ENCODE measurements around the gene FUT1. TPM values are rescaled to one million over a fixed set of nuclear protein-coding genes. Genes with fewer than 3 reads are reported as not detected.

The FUT1 gene
- total and polyA plus RNA-seq, 10 of the 15 experiments (the other 5 are each of a cell fraction or from before 2014, with no cell fraction given), result 0.01 TPM; not detected in 9

DNA sequence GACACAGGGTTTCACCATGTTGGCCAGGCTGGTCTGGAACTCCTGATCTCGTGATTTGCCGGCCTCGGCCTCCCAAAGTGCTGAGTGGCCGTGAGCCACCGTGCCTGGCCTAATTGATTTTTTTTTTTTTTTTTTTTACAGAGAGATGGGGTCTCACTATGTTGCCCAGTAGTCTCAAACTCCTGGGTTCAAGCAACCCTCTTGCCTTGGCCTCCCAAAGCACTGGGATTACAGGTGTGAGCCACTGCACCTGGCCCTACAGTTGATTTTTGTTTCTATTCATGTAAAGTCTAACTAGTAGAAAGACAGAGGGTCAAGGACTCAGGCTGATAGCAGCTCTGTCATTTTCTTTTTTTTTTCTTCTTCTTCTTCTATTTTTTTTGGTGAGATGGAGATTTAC, 24.7 kb upstream of the FUT1 start:
- SMC1A ChIA-PET (ENCODE audit: uncharacterized antibody, unreplicated experiment), result no interaction called here
- Histone ChIP-seq H3K9me3 (replicated peaks; ENCODE audit: control insufficient read depth, insufficient read depth, low read length) (no peaks in the 10 kb centered on the region), H3K4me2 (ENCODE audit: control insufficient read depth, insufficient read depth) (no peak overlapping the region), H2AFZ (ENCODE audit: control insufficient read depth, low read depth, low read length) (no peak overlapping the region), H3K36me3 (ENCODE audit: control insufficient read depth in 2 of 2, insufficient read depth in 2 of 2, low read length in 1 of 2) (no peaks in the 10 kb centered on the region), H3K27me3 (replicated peaks in 1 of 2; ENCODE audit: control insufficient read depth in 2 of 2, insufficient read depth in 2 of 2, low read length in 1 of 2) (no peaks in the 10 kb centered on the region; a peak in 1 of 4 replicates), H3K4me3 (no peak overlapping the region), H3K9ac (ENCODE audit: control insufficient read depth, insufficient read depth, low read length) (no peak overlapping the region), H3K27ac (ENCODE audit: control insufficient read depth, insufficient read depth) (no peak overlapping the region), H4K20me1 (ENCODE audit: control insufficient read depth, insufficient read depth) (no peaks in the 10 kb centered on the region), H3K79me2 (ENCODE audit: control insufficient read depth, insufficient read depth, low read length) (no peaks in the 10 kb centered on the region), H3K4me1 (ENCODE audit: control insufficient read depth, insufficient read depth, low read length) (peaks cover 3% of the 10 kb centered on the region; the same call in 1 of the 2 replicates)
- no peak for TF ChIP-seq RFX5 (IDR thresholded peaks at IDR 0.05; ENCODE audit: low read depth, low read length)
- TF ChIP-seq CBFB (IDR thresholded peaks at IDR 0.05; ENCODE audit: low read depth), result no peak
- no peak for TF ChIP-seq CREB1 (IDR thresholded peaks at IDR 0.05; ENCODE audit: low read depth)
- TF ChIP-seq IRF4 (IDR thresholded peaks at IDR 0.05; ENCODE audit: low read depth, low read length), result no peak
- TF ChIP-seq, protein P1, sequence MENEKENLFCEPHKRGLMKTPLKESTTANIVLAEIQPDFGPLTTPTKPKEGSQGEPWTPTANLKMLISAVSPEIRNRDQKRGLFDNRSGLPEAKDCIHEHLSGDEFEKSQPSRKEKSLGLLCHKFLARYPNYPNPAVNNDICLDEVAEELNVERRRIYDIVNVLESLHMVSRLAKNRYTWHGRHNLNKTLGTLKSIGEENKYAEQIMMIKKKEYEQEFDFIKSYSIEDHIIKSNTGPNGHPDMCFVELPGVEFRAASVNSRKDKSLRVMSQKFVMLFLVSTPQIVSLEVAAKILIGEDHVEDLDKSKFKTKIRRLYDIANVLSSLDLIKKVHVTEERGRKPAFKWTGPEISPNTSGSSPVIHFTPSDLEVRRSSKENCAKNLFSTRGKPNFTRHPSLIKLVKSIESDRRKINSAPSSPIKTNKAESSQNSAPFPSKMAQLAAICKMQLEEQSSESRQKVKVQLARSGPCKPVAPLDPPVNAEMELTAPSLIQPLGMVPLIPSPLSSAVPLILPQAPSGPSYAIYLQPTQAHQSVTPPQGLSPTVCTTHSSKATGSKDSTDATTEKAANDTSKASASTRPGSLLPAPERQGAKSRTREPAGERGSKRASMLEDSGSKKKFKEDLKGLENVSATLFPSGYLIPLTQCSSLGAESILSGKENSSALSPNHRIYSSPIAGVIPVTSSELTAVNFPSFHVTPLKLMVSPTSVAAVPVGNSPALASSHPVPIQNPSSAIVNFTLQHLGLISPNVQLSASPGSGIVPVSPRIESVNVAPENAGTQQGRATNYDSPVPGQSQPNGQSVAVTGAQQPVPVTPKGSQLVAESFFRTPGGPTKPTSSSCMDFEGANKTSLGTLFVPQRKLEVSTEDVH (IDR thresholded peaks at IDR 0.05; ENCODE audit: low read depth, partially characterized antibody), result no peak
- TF ChIP-seq RAD51 (IDR thresholded peaks at IDR 0.05), result no peak
- no peak for TF ChIP-seq PAX5 (IDR thresholded peaks at IDR 0.05; ENCODE audit: borderline replicate concordance, low read depth, low read length)
- no peak for TF ChIP-seq TBL1XR1 (IDR thresholded peaks at IDR 0.05; ENCODE audit: low read depth, low read length)
- no peak for TF ChIP-seq CBX5 (IDR thresholded peaks at IDR 0.05; ENCODE audit: low read depth)
- TF ChIP-seq BMI1 (IDR thresholded peaks at IDR 0.05; ENCODE audit: borderline replicate concordance), result no peak
- TF ChIP-seq, protein P2, sequence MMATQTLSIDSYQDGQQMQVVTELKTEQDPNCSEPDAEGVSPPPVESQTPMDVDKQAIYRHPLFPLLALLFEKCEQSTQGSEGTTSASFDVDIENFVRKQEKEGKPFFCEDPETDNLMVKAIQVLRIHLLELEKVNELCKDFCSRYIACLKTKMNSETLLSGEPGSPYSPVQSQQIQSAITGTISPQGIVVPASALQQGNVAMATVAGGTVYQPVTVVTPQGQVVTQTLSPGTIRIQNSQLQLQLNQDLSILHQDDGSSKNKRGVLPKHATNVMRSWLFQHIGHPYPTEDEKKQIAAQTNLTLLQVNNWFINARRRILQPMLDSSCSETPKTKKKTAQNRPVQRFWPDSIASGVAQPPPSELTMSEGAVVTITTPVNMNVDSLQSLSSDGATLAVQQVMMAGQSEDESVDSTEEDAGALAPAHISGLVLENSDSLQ (IDR thresholded peaks at IDR 0.05), result no peak
- TF ChIP-seq MXI1 (IDR thresholded peaks at IDR 0.05; ENCODE audit: low read depth, low read length), result no peak
- TF ChIP-seq, protein P3, sequence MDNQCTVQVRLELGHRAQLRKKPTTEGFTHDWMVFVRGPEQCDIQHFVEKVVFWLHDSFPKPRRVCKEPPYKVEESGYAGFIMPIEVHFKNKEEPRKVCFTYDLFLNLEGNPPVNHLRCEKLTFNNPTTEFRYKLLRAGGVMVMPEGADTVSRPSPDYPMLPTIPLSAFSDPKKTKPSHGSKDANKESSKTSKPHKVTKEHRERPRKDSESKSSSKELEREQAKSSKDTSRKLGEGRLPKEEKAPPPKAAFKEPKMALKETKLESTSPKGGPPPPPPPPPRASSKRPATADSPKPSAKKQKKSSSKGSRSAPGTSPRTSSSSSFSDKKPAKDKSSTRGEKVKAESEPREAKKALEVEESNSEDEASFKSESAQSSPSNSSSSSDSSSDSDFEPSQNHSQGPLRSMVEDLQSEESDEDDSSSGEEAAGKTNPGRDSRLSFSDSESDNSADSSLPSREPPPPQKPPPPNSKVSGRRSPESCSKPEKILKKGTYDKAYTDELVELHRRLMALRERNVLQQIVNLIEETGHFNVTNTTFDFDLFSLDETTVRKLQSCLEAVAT (IDR thresholded peaks at IDR 0.05), result no peak
- no peak for TF ChIP-seq EED (IDR thresholded peaks at IDR 0.05; ENCODE audit: low read depth)
- intact Hi-C loops (cut with micrococcal nuclease; ENCODE audit: unreplicated experiment), result no loop called here
- DNase-seq (ENCODE audit: low read depth, low spot score) (no peak), FAIRE-seq (no peak), ATAC-seq (no peak)
- POLR2A ChIA-PET, result interaction anchor here (0.6 kb wide), 1 partner anchor 354 kb away, joined by 7 read pairs; no protein-coding TSS in a partner anchor
- in situ Hi-C loops (cut with MboI), result no loop called here
- no TSS peak for BruUV-seq (replicated peaks)
- CTCF ChIA-PET, result interaction anchor here (1.0 kb wide), 1 partner anchor 10 kb away, joined by 3 read pairs; no protein-coding TSS in a partner anchor
- 82% methylated on average over 5 of the region's 5 CpGs for WGBS (ENCODE audit: insufficient coverage, insufficient replicate concordance, low lambda C conversion rate, missing lambda C conversion rate)
- RAD21 ChIA-PET (ENCODE audit: unreplicated experiment), result no interaction called here

Measured in GM12878 (cell line).